Neural cell (in vitro differentiated cells): ENCODE results near the gene AGO4. TPM values are rescaled to one million over a fixed set of nuclear protein-coding genes. Genes with fewer than 3 reads are reported as not detected.

Experiments used
- H2AFZ ChIP-seq: fragments of 200-600, 300-800 bp; sonication (generic), shearing (Covaris generic); 2 replicates; pipeline ENCODE4 v1.6.0; 2014; ENCODE audit warnings: low read depth, mild to moderate bottlenecking, antibody characterized with exemption, low read length, moderate library complexity
- H3F3A ChIP-seq: fragments of 200-600 bp; shearing (Covaris generic); 2 replicates; pipeline ENCODE4 v1.6.1; 2016; ENCODE audit warnings: mild to moderate bottlenecking, moderate library complexity, mixed read lengths, antibody characterized with exemption, low read length; ENCODE audit not compliant: insufficient read depth, poor library complexity, severe bottlenecking
- H3K27ac ChIP-seq: fragments of 200-600, 300-800 bp; sonication (generic), shearing (Covaris generic); 2 replicates; pipeline ENCODE4 v1.5.1; 2014; ENCODE audit warnings: mild to moderate bottlenecking, low read length, moderate library complexity
- H3K27me3 ChIP-seq: fragments of 300-800, 200-600 bp; sonication (generic), shearing (Covaris generic); 2 replicates; pipeline ENCODE4 v1.6.0; 2014; ENCODE audit warnings: mild to moderate bottlenecking, low read depth, low read length, moderate library complexity; ENCODE audit not compliant: insufficient read depth
- H3K36me3 ChIP-seq: fragments of 300-800, 200-600 bp; sonication (generic), shearing (Covaris generic); 2 replicates; pipeline ENCODE4 v1.5.1; 2014; ENCODE audit warnings: mild to moderate bottlenecking, antibody characterized with exemption, low read length, moderate library complexity; ENCODE audit not compliant: insufficient read depth
- H3K4me2 ChIP-seq: fragments of 300-800, 200-600 bp; sonication (generic), shearing (Covaris generic); 2 replicates; pipeline ENCODE4 v1.6.0; 2014; ENCODE audit warnings: mild to moderate bottlenecking, low read length
- H3K4me3 ChIP-seq: fragments of 300-800, 200-600 bp; sonication (generic), shearing (Covaris generic); 2 replicates; pipeline ENCODE4 v1.5.1; 2014; ENCODE audit warnings: mild to moderate bottlenecking, low read length, moderate library complexity
- H3K79me2 ChIP-seq: fragments of 200-600 bp; shearing (Covaris generic); replicated peaks from 2 replicates; pipeline ENCODE4 v1.6.0; 2014; ENCODE audit warnings: mild to moderate bottlenecking, low read length, moderate library complexity; ENCODE audit not compliant: insufficient read depth
- H3K9ac ChIP-seq: fragments of 300-800, 200-600 bp; sonication (generic), shearing (Covaris generic); 2 replicates; pipeline ENCODE4 v1.6.1; 2016; ENCODE audit warnings: mild to moderate bottlenecking, low read length, mixed read lengths
- H3K9me2 ChIP-seq: fragments of 200-600 bp; shearing (Covaris generic); 2 replicates; pipeline ENCODE4 v1.6.1; 2016; ENCODE audit warnings: mild to moderate bottlenecking, low read length, mixed read lengths; ENCODE audit not compliant: insufficient read depth
- H3K9me3 ChIP-seq: fragments of 200-600, 300-800 bp; sonication (generic), shearing (Covaris generic); 2 replicates; pipeline ENCODE4 v1.6.1; 2016; ENCODE audit warnings: mild to moderate bottlenecking, mixed run types, low read length, moderate library complexity, mixed read lengths
- H4K20me1 ChIP-seq: fragments of 200-600 bp; shearing (Covaris generic); 2 replicates; pipeline ENCODE4 v1.6.1; 2016; ENCODE audit warnings: mild to moderate bottlenecking, mixed run types; ENCODE audit not compliant: insufficient read depth
- CTCF ChIP-seq: fragments of 450-650 bp; IDR thresholded peaks from 2 replicates; pipeline ENCODE4 v1.5.1; 2014; ENCODE audit warnings: antibody characterized with exemption, mild to moderate bottlenecking, moderate library complexity; ENCODE audit not compliant: poor library complexity, severe bottlenecking
- EP300 ChIP-seq: fragments of 450-650 bp; conservative IDR thresholded peaks from 2 replicates; pipeline ENCODE4 v1.6.1; 2014; ENCODE audit warnings: antibody characterized with exemption, mild to moderate bottlenecking, moderate library complexity; ENCODE audit not compliant: poor library complexity, severe bottlenecking
- EZH2 ChIP-seq: fragments of 200-600, 300-800 bp; shearing (Covaris generic), sonication (generic); IDR thresholded peaks from 2 replicates; pipeline ENCODE4 v1.6.1; 2014; ENCODE audit warnings: antibody characterized with exemption, low read length, borderline replicate concordance, mild to moderate bottlenecking; ENCODE audit not compliant: insufficient read depth, poor library complexity, severe bottlenecking
- MXI1 ChIP-seq: fragments of 450-650 bp; conservative IDR thresholded peaks from 2 replicates; pipeline ENCODE4 v1.6.1; 2014; ENCODE audit warnings: antibody characterized with exemption, mild to moderate bottlenecking; ENCODE audit not compliant: poor library complexity, severe bottlenecking
- POLR2AphosphoS5 ChIP-seq: IDR thresholded peaks from 2 replicates; pipeline ENCODE4 v1.6.1; 2012
- RAD21 ChIP-seq: fragments of 450-650 bp; conservative IDR thresholded peaks from 2 replicates; pipeline ENCODE4 v1.6.1; 2014; ENCODE audit warnings: antibody characterized with exemption, mild to moderate bottlenecking, moderate library complexity
- REST ChIP-seq: IDR thresholded peaks from 2 replicates; pipeline ENCODE4 v1.6.1; 2012; ENCODE audit warnings: borderline replicate concordance
- SMC3 ChIP-seq: fragments of 450-650 bp; conservative IDR thresholded peaks from 2 replicates; pipeline ENCODE4 v1.6.1; 2014; ENCODE audit warnings: antibody characterized with exemption, mild to moderate bottlenecking, moderate library complexity; ENCODE audit not compliant: poor library complexity
- TAF1 ChIP-seq: IDR thresholded peaks from 2 replicates; pipeline ENCODE4 v1.6.1; 2012; ENCODE audit warnings: low read depth
- polyA plus RNA-seq: library from polyadenylated mRNA; depleted of rRNA; stranded (reverse); fragments of >200 nt; gene quantifications from 2 replicates; pipeline ENCODE4 v1.2.3, GENCODE V29; 2014

Gene AGO4
- polyA plus RNA-seq, 1 donor from 2014 or later, result 51.9 TPM

GRCh38 chr1:35833395-35833794 lies 25.6 kb downstream of the AGO4 start:
- Histone ChIP-seq H3F3A (no peaks in the 10 kb centered on the region), H3K9me3 (no peaks in the 10 kb centered on the region), H2AFZ (no peak overlapping the region), H3K9ac (no peak overlapping the region), H3K9me2 (no peaks in the 10 kb centered on the region), H3K4me3 (no peak overlapping the region), H3K79me2 (no peaks in the 10 kb centered on the region), H3K4me2 (no peak overlapping the region), H4K20me1 (no peaks in the 10 kb centered on the region), H3K27ac (no peak overlapping the region), H3K36me3 (no peaks in the 10 kb centered on the region), H3K27me3 (no peaks in the 10 kb centered on the region)
- TF ChIP-seq CTCF (no peak), REST (no peak), MXI1 (no peak), EZH2 (no peak), POLR2AphosphoS5 (no peak), SMC3 (no peak), TAF1 (no peak), RAD21 (no peak), EP300 (no peak)

- Histone ChIP-seq H2AFZ (no peak overlapping the region), H3K4me2 (no peak overlapping the region), H4K20me1 (no peaks in the 10 kb centered on the region), H3K9ac (no peak overlapping the region), H3K36me3 (no peaks in the 10 kb centered on the region), H3K9me2 (no peaks in the 10 kb centered on the region), H3K4me3 (no peak overlapping the region), H3K79me2 (no peaks in the 10 kb centered on the region), H3K27ac (no peak overlapping the region), H3K9me3 (no peaks in the 10 kb centered on the region), H3K27me3 (no peaks in the 10 kb centered on the region), H3F3A (no peaks in the 10 kb centered on the region)
- TF ChIP-seq RAD21, result no peak
- TF ChIP-seq TAF1, result no peak
- no peak for TF ChIP-seq REST
- TF ChIP-seq MXI1, result no peak
- TF ChIP-seq CTCF, result no peak
- TF ChIP-seq POLR2AphosphoS5, result no peak
- TF ChIP-seq SMC3, result no peak
- TF ChIP-seq EP300, result no peak
These were observed 26.4 kb downstream of the AGO4 start for GRCh38 chr1:35834218-35834617.
